ENCODE measurements around the gene ATF6. TPM values are rescaled to one million over a fixed set of nuclear protein-coding genes. Genes with fewer than 3 reads are reported as not detected.

ATF6 gene
- total RNA-seq, 1 donor from 2014 or later: 25.3 TPM

- TF ChIP-seq CTCF (IDR thresholded peaks at IDR 0.05; ENCODE audit: insufficient read depth, low read length, severe bottlenecking): no peak
These were observed 97.4 kb downstream of the ATF6 start for GRCh38 chr1:161863549-161863948.

GRCh38 chr1:161864577-161864976 is 98.5 kb downstream of the ATF6 start:
- DNase-seq (ENCODE audit: low read depth) (peak; percentile 12), FAIRE-seq (no peak)
- TF ChIP-seq CTCF (IDR thresholded peaks at IDR 0.05; ENCODE audit: insufficient read depth, low read length, severe bottlenecking): no peak
- Histone ChIP-seq H3K27me3 (ENCODE audit: control insufficient read depth, insufficient read depth, low read length) (no peaks in the 10 kb centered on the region), H3K36me3 (ENCODE audit: control insufficient read depth, insufficient read depth, low read length) (peaks cover 3% of the 10 kb centered on the region), H3K4me3 (ENCODE audit: low read depth, low read length) (no peak overlapping the region)

More at GRCh38 chr1:161863549-161863948, 97.4 kb downstream of the ATF6 start:
- DNase-seq (ENCODE audit: low read depth) (no peak), FAIRE-seq (no peak)
- Histone ChIP-seq H3K4me3 (ENCODE audit: low read depth, low read length) (no peak overlapping the region), H3K27me3 (ENCODE audit: control insufficient read depth, insufficient read depth, low read length) (no peaks in the 10 kb centered on the region), H3K36me3 (ENCODE audit: control insufficient read depth, insufficient read depth, low read length) (peaks cover 3% of the 10 kb centered on the region)

GRCh38 chr1:161866241-161866640 is 100.1 kb downstream of the ATF6 start:
- H3K4me3 ChIP-seq (ENCODE audit: low read depth, low read length): no peak overlapping the region
- FAIRE-seq (no peak), DNase-seq (ENCODE audit: low read depth) (no peak)
- peaks cover 3% of the 10 kb centered on the region for H3K36me3 ChIP-seq (ENCODE audit: control insufficient read depth, insufficient read depth, low read length)
- TF ChIP-seq CTCF (IDR thresholded peaks at IDR 0.05; ENCODE audit: insufficient read depth, low read length, severe bottlenecking): no peak
- no peaks in the 10 kb centered on the region for H3K27me3 ChIP-seq (ENCODE audit: control insufficient read depth, insufficient read depth, low read length)

GRCh38 chr1:161868832-161869231 is 102.7 kb downstream of the ATF6 start:
- no peak for FAIRE-seq
- no peak for TF ChIP-seq CTCF (IDR thresholded peaks at IDR 0.05; ENCODE audit: insufficient read depth, low read length, severe bottlenecking)
- Histone ChIP-seq H3K27me3 (ENCODE audit: control insufficient read depth, insufficient read depth, low read length) (no peaks in the 10 kb centered on the region), H3K4me3 (ENCODE audit: low read depth, low read length) (no peak overlapping the region), H3K36me3 (ENCODE audit: control insufficient read depth, insufficient read depth, low read length) (peaks cover 1% of the 10 kb centered on the region)
- no peak for DNase-seq (ENCODE audit: low read depth)

- FAIRE-seq (no peak), DNase-seq (ENCODE audit: low read depth) (no peak)
- TF ChIP-seq CTCF (IDR thresholded peaks at IDR 0.05; ENCODE audit: insufficient read depth, low read length, severe bottlenecking): no peak
- Histone ChIP-seq H3K36me3 (ENCODE audit: control insufficient read depth, insufficient read depth, low read length) (peaks cover 1% of the 10 kb centered on the region), H3K27me3 (ENCODE audit: control insufficient read depth, insufficient read depth, low read length) (no peaks in the 10 kb centered on the region), H3K4me3 (ENCODE audit: low read depth, low read length) (no peak overlapping the region)
These were observed 103.2 kb downstream of the ATF6 start for GRCh38 chr1:161869291-161869690.

GRCh38 chr1:161872506-161872905 is 106.4 kb downstream of the ATF6 start:
- FAIRE-seq: no peak
- no peak overlapping the region for H3K4me3 ChIP-seq (ENCODE audit: low read depth, low read length)
- no peaks in the 10 kb centered on the region for H3K27me3 ChIP-seq (ENCODE audit: control insufficient read depth, insufficient read depth, low read length)
- TF ChIP-seq CTCF (IDR thresholded peaks at IDR 0.05; ENCODE audit: insufficient read depth, low read length, severe bottlenecking): no peak
- H3K36me3 ChIP-seq (ENCODE audit: control insufficient read depth, insufficient read depth, low read length): no peaks in the 10 kb centered on the region
- DNase-seq (ENCODE audit: low read depth): no peak
